CD4-positive, alpha-beta T cell treated with Interleukin-1 beta for 1 hour (primary cell): ENCODE data around the gene MAPKAPK3.

Experiments used
- DNase-seq, 2 donors: peaks; one replicate each; pipeline ENCODE4 v3.0.0-alpha.2; 2020 to 2022

The MAPKAPK3 gene

GRCh38 chr3:50617096-50617791 is at the start of gene MAPKAPK3:
Gene MAPKAPK3 (plus strand): TSS chr3:50617151. CDS start chr3:50617566, 415 bp downstream.
- peak; percentile 36 to 40 for DNase-seq

- DNase-seq: peak; percentile 96
These were observed 49.4 kb upstream of the MAPKAPK3 start, which contains the start of gene C3orf18 for GRCh38 chr3:50567386-50568167. Gene C3orf18 (minus strand): TSS chr3:50567747. CDS start chr3:50565699, 2,048 bp downstream.

GRCh38 chr3:50568947-50569749 is 47.8 kb upstream of the MAPKAPK3 start, which contains the start of gene HEMK1:
Gene HEMK1 (plus strand): TSS chr3:50569522. CDS start chr3:50571105, 1,583 bp downstream.
- DNase-seq: peak; percentile 93 to 94

GRCh38 chr3:50570508-50571279 is 46.3 kb upstream of the MAPKAPK3 start:
- DNase-seq: no peak

GRCh38 chr3:50571486-50571885 is 45.5 kb upstream of the MAPKAPK3 start:
- DNase-seq: no peak

- peak; percentile 83 to 86 for DNase-seq
These were observed 44.8 kb upstream of the MAPKAPK3 start for GRCh38 chr3:50572158-50572557.

- no peak for DNase-seq
These were observed 44.1 kb upstream of the MAPKAPK3 start for GRCh38 chr3:50572801-50573371.

- DNase-seq: peak; percentile 47 to 64
These were observed 43.1 kb upstream of the MAPKAPK3 start for GRCh38 chr3:50573566-50574443.

GRCh38 chr3:50574444-50574831 is 42.5 kb upstream of the MAPKAPK3 start:
- peak in 1 of 2 donors; percentile 27 for DNase-seq

- no peak for DNase-seq
These were observed 41.6 kb upstream of the MAPKAPK3 start for GRCh38 chr3:50575372-50575771.

- DNase-seq: no peak
These were observed 39.6 kb upstream of the MAPKAPK3 start for GRCh38 chr3:50577348-50577747.

GRCh38 chr3:50580683-50581458 is 36.1 kb upstream of the MAPKAPK3 start:
- DNase-seq: no peak

GRCh38 chr3:50581459-50581842 is 35.5 kb upstream of the MAPKAPK3 start:
- DNase-seq: no peak

GRCh38 chr3:50582083-50582482 is 34.9 kb upstream of the MAPKAPK3 start:
- DNase-seq: no peak

- no peak for DNase-seq
These were observed 33.1 kb upstream of the MAPKAPK3 start for GRCh38 chr3:50583897-50584296.

GRCh38 chr3:50584391-50584790 is 32.6 kb upstream of the MAPKAPK3 start:
- DNase-seq: no peak

- no peak for DNase-seq
These were observed 30.8 kb upstream of the MAPKAPK3 start for GRCh38 chr3:50585919-50586762.

- no peak for DNase-seq
These were observed 30.2 kb upstream of the MAPKAPK3 start for GRCh38 chr3:50586763-50587070.

GRCh38 chr3:50587373-50587772 is 29.6 kb upstream of the MAPKAPK3 start:
- DNase-seq: no peak
